Measurements from ENCODE around the gene CALD1. TPM values are rescaled to one million over a fixed set of nuclear protein-coding genes. Genes with fewer than 3 reads are reported as not detected.

Gene CALD1
- total and polyA plus RNA-seq, 7 donors: 34.7 to 2,150 (median 1,069) TPM

DNA sequence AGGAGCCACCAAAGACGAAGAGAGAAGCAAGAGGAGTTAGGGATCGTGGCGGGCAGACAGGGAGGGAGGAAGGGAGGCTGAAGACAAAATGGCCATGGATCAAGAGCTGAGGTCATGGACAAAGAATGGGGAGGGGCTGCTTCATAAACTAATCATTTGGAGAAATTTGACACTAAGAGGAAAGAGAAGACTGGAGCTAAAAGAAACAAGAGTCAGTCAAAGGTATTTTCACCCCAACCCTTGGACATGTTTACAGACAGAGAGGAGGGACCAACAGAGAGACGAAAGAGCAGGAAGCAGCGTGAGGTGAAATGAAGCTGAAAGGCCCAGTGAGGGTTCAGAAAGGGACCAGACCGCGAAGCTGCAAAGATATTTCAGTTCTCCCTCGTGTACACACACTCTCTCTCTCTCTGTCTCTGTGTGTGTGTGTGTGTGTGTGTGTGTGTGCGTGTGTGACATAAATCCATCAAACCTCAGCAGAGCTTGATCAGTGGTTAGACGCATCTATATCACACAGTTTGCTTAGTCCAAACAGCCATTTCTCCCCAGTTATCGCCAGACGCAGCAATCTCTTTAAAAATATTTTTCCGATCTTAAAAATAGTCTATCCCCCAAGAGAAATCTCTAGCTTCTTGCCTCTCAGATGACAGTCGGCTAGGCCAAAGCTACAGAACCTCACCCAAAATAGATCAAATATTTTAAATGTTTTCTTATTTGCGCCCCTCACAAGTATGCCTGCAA lies 12.5 kb upstream of the CALD1 start:
- peak overlapping the region; percentile 26 to 62 (median 41) for H3K27ac ChIP-seq
- 58 to 61% methylated on average over 15 of the region's 15 CpGs for WGBS, 2 donors
- H3K27me3 ChIP-seq: no peaks in the 10 kb centered on the region
- peaks cover 0 to 13% (median 3%) of the 10 kb centered on the region in 4 donors for H3K4me1 ChIP-seq
- TF ChIP-seq POLR2A (IDR thresholded peaks at IDR 0.05): no peak
- TF ChIP-seq EP300 (IDR thresholded peaks at IDR 0.05): no peak
- no peak for TF ChIP-seq POLR2AphosphoS5 (IDR thresholded peaks at IDR 0.05)
- no peak for TF ChIP-seq CTCF (IDR thresholded peaks at IDR 0.05)
- no peak for DNase-seq
- H3K4me3 ChIP-seq: no peak overlapping the region
- no peaks in the 10 kb centered on the region for H3K36me3 ChIP-seq
- intact Hi-C loops (cut with DNase I): no loop called here
- H3K9me3 ChIP-seq: no peaks in the 10 kb centered on the region

- Histone ChIP-seq H3K9me3 (no peaks in the 10 kb centered on the region), H3K27me3 (no peaks in the 10 kb centered on the region), H3K36me3 (no peaks in the 10 kb centered on the region), H3K4me1 (peaks cover 0 to 13% (median 3%) of the 10 kb centered on the region in 4 donors), H3K27ac (peak overlapping the region; percentile 26 to 62 (median 41)), H3K4me3 (no peak overlapping the region)
- no peak for TF ChIP-seq EP300 (IDR thresholded peaks at IDR 0.05)
- TF ChIP-seq POLR2A (IDR thresholded peaks at IDR 0.05): no peak
- TF ChIP-seq CTCF (IDR thresholded peaks at IDR 0.05): no peak
- intact Hi-C loops (cut with DNase I): no loop called here
- WGBS, 2 donors: 56 to 83% methylated on average over 5 of the region's 5 CpGs
- no peak for DNase-seq
These were observed 11.8 kb upstream of the CALD1 start for GRCh38 chr7:134767520-134768168.

- DNase-seq: no peak
- 92 to 95% methylated on average over 4 of the region's 4 CpGs for WGBS, 2 donors
These were observed 11.2 kb upstream of the CALD1 start for GRCh38 chr7:134768243-134768642.

GRCh38 chr7:134770676-134771075 lies 8.8 kb upstream of the CALD1 start:
- Histone ChIP-seq H3K9me3 (no peaks in the 10 kb centered on the region), H3K4me3 (no peak overlapping the region), H3K4me1 (peaks cover 0 to 5% (median 3%) of the 10 kb centered on the region in 4 donors), H3K27ac (no peak overlapping the region), H3K27me3 (no peaks in the 10 kb centered on the region), H3K36me3 (no peaks in the 10 kb centered on the region)
- DNase-seq: no peak
- WGBS, 2 donors: 56 to 73% methylated on average over 6 of the region's 6 CpGs
- TF ChIP-seq EP300 (IDR thresholded peaks at IDR 0.05) (no peak), POLR2A (IDR thresholded peaks at IDR 0.05) (no peak), CTCF (IDR thresholded peaks at IDR 0.05) (no peak), POLR2AphosphoS5 (IDR thresholded peaks at IDR 0.05) (no peak)
- intact Hi-C loops (cut with DNase I): loop anchor here (10.0 kb wide), 1 partner anchor 394 kb away; no protein-coding TSS in a partner anchor

More at GRCh38 chr7:134768243-134768642, 11.2 kb upstream of the CALD1 start:
- no peak for TF ChIP-seq POLR2AphosphoS5 (IDR thresholded peaks at IDR 0.05)
- TF ChIP-seq CTCF (IDR thresholded peaks at IDR 0.05): no peak
- TF ChIP-seq EP300 (IDR thresholded peaks at IDR 0.05): no peak
- no peak for TF ChIP-seq POLR2A (IDR thresholded peaks at IDR 0.05)
- peak overlapping the region in 2 of 4 donors; percentile 28 to 62 for H3K27ac ChIP-seq
- peaks cover 0 to 13% (median 3%) of the 10 kb centered on the region in 4 donors for H3K4me1 ChIP-seq
- no peaks in the 10 kb centered on the region for H3K27me3 ChIP-seq
- no peak overlapping the region for H3K4me3 ChIP-seq
- H3K9me3 ChIP-seq: no peaks in the 10 kb centered on the region
- intact Hi-C loops (cut with DNase I): no loop called here
- no peaks in the 10 kb centered on the region for H3K36me3 ChIP-seq
